Right atrium auricular region (tissue), 2 donors: ENCODE data around the gene BPIFB2. TPM values are rescaled to one million over a fixed set of nuclear protein-coding genes. Genes with fewer than 3 reads are reported as not detected.

Experiments used
- DNase-seq: peaks from one replicate; pipeline ENCODE4 v3.0.0-alpha.2; 2019; ENCODE audit warnings: low spot score
- H3K27ac ChIP-seq, 2 donors: fragments of 200-600 bp; sonication (generic); 1 replicate in 1 of 2; 2 replicates in 1 of 2; pipeline ENCODE4 v1.5.1; 2016 to 2019
- H3K27me3 ChIP-seq, 2 donors: fragments of 200-600 bp; sonication (generic); one replicate each; pipeline versions ENCODE4 v1.5.1 to v1.6.0; 2017 to 2019
- H3K36me3 ChIP-seq: fragments of 200-600 bp; sonication (generic); one replicate; pipeline ENCODE4 v1.5.1; 2016
- H3K4me1 ChIP-seq, 2 donors: fragments of 200-600 bp; sonication (generic); one replicate each; pipeline versions ENCODE4 v1.5.1 to v1.6.0; 2017 to 2019
- H3K4me3 ChIP-seq, 2 donors: fragments of 200-600 bp; sonication (generic); 1 replicate in 1 of 2; 2 replicates in 1 of 2; pipeline ENCODE4 v1.5.1; 2017 to 2019; ENCODE audit warnings: mild to moderate bottlenecking in 1 of 2, moderate library complexity in 1 of 2
- H3K9me3 ChIP-seq, 2 donors: fragments of 200-600 bp; sonication (generic); one replicate each; pipeline ENCODE4 v1.5.1; 2019
- total RNA-seq, 2 donors: library from RNA; depleted of rRNA; stranded (reverse); fragments of >200 nt; gene quantifications; one replicate each; pipeline ENCODE4 v1.1.0, GENCODE V29; 2016
- TF ChIP-seq, protein P1 (sequence below), 2 donors: fragments of 200-600 bp; sonication (generic); IDR thresholded peaks; one replicate each; pipeline ENCODE4 v1.5.1; 2019; ENCODE audit warnings: antibody characterized with exemption in 2 of 2

Gene BPIFB2
- total RNA-seq, 2 donors from 2014 or later: not detected

- H3K27ac ChIP-seq: no peak overlapping the region
- no peaks in the 10 kb centered on the region for H3K36me3 ChIP-seq
- no peak overlapping the region for H3K4me3 ChIP-seq
- no peaks in the 10 kb centered on the region for H3K27me3 ChIP-seq
- no peak for DNase-seq
- TF ChIP-seq, protein P1, sequence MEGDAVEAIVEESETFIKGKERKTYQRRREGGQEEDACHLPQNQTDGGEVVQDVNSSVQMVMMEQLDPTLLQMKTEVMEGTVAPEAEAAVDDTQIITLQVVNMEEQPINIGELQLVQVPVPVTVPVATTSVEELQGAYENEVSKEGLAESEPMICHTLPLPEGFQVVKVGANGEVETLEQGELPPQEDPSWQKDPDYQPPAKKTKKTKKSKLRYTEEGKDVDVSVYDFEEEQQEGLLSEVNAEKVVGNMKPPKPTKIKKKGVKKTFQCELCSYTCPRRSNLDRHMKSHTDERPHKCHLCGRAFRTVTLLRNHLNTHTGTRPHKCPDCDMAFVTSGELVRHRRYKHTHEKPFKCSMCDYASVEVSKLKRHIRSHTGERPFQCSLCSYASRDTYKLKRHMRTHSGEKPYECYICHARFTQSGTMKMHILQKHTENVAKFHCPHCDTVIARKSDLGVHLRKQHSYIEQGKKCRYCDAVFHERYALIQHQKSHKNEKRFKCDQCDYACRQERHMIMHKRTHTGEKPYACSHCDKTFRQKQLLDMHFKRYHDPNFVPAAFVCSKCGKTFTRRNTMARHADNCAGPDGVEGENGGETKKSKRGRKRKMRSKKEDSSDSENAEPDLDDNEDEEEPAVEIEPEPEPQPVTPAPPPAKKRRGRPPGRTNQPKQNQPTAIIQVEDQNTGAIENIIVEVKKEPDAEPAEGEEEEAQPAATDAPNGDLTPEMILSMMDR (IDR thresholded peaks at IDR 0.05): no peak
- H3K4me1 ChIP-seq: peaks cover 0 to 6% of the 10 kb centered on the region in 2 donors
- H3K9me3 ChIP-seq: no peaks in the 10 kb centered on the region
These were observed 20.3 kb upstream of the BPIFB2 start for GRCh38 chr20:32987044-32987825.

- TF ChIP-seq, protein P1 (IDR thresholded peaks at IDR 0.05): no peak
- H3K9me3 ChIP-seq: no peaks in the 10 kb centered on the region
- no peak overlapping the region for H3K27ac ChIP-seq
- H3K4me3 ChIP-seq: no peak overlapping the region
- H3K36me3 ChIP-seq: no peaks in the 10 kb centered on the region
- no peaks in the 10 kb centered on the region for H3K27me3 ChIP-seq
- no peak for DNase-seq
- no peaks in the 10 kb centered on the region for H3K4me1 ChIP-seq
These were observed 19.5 kb upstream of the BPIFB2 start for GRCh38 chr20:32988008-32988407.

- TF ChIP-seq, protein P1 (IDR thresholded peaks at IDR 0.05): no peak
- Histone ChIP-seq H3K9me3 (peaks cover 0 to under 1% of the 10 kb centered on the region in 2 donors), H3K36me3 (no peaks in the 10 kb centered on the region), H3K27me3 (no peaks in the 10 kb centered on the region), H3K4me1 (no peaks in the 10 kb centered on the region), H3K27ac (no peak overlapping the region), H3K4me3 (no peak overlapping the region)
- no peak for DNase-seq
These were observed 17.8 kb upstream of the BPIFB2 start for GRCh38 chr20:32989507-32990283.

DNA sequence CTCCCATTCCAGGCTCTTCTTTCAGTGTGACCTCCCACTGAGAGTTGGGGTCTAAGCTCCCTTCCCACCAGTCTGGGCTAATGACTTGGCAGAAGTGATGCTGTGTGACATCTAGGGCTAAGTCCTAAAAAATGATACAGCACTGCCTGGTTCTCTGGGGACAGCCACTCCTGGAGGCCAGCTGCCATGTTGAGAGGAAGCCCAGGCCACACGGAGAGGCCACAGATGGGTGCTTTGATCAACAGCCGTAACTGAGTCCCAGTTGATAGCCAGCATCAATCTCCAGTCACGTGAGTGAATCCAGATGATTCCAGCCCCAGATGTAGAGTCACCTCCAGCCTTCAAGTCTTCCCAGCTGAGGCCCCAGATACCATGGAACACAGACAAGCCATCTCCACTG, 17.1 kb upstream of the BPIFB2 start:
- Histone ChIP-seq H3K4me3 (no peak overlapping the region), H3K27ac (no peak overlapping the region), H3K27me3 (no peaks in the 10 kb centered on the region), H3K36me3 (no peaks in the 10 kb centered on the region), H3K9me3 (peaks cover 0 to 7% of the 10 kb centered on the region in 2 donors), H3K4me1 (no peaks in the 10 kb centered on the region)
- TF ChIP-seq, protein P1 (IDR thresholded peaks at IDR 0.05): no peak
- DNase-seq: no peak

DNA sequence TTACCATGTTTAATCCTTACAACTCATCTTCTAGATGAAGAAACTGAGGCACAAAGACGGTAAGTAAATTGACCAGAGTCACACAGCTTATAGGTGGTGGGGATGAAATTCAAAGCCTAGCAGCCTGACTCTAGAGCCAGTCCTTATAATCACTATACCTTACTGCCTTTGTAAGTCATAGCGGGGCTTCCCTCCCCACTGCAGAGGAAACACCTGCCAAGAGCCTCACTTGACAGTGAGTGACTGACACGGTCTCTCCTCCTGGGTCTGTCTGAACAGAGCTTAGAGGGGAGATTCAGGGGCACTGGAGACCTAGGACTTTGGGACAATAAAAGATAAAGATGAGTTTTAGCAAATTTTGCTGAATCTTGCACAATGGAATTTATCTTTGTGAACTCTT, 16.1 kb upstream of the BPIFB2 start:
- H3K4me1 ChIP-seq: no peaks in the 10 kb centered on the region
- H3K4me3 ChIP-seq: no peak overlapping the region
- TF ChIP-seq, protein P1 (IDR thresholded peaks at IDR 0.05): no peak

More for the DNA sequence above, 16.1 kb upstream of the BPIFB2 start:
- Histone ChIP-seq H3K27me3 (no peaks in the 10 kb centered on the region), H3K27ac (no peak overlapping the region), H3K9me3 (peaks cover 0 to 11% of the 10 kb centered on the region in 2 donors), H3K36me3 (no peaks in the 10 kb centered on the region)
- no peak for DNase-seq
